Urothelium cell line (cell line): Measurements from ENCODE around the gene PAMR1.
A peak's percentile ranks its signal among the peaks of the same experiment; 100 is the strongest.
"Not testable (repeated sequence)": the region's sequence is repeated elsewhere in the genome, so short reads cannot be mapped to it uniquely, and the experiment has no call there.

Experiments
- DNase-seq: peaks from one replicate; pipeline ENCODE4 v3.0.0; 2011; ENCODE audit warnings: low spot score, mixed read lengths
- FAIRE-seq: peaks from 2 replicates; lab custom pipeline; 2011; peaks lifted over from hg19 to GRCh38; lab: Jason Lieb, UNC

PAMR1 gene

DNA sequence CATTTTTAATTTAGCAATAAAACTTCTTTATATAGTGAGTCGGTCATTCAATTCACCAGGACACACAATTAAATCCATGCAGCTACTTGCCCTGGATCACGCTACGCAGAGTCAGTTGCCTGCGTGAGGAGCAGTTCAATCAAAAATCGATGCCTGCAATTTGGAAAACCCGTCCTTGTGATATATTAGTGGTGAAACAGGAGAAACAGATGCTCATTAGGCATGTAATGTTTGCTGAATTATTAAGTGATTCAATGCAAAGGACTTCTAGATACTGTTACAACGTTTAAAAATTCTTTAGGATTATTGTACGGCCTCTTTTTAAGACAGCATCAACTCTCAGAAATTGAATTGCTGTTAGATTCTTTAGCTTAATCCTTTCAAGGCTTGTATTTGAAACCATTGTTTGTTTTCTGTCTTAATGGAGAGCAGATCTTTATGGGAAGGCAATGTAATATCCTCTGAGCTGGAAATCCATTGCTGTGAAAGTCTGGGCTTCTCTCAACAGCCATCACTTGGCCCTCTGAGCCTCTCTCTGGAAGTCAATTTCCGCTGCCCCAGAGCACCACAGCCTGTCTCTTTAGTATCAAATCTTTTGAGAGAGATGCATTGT is 20.1 kb upstream of the PAMR1 start:
- FAIRE-seq (no peak), DNase-seq (no peak)

DNA sequence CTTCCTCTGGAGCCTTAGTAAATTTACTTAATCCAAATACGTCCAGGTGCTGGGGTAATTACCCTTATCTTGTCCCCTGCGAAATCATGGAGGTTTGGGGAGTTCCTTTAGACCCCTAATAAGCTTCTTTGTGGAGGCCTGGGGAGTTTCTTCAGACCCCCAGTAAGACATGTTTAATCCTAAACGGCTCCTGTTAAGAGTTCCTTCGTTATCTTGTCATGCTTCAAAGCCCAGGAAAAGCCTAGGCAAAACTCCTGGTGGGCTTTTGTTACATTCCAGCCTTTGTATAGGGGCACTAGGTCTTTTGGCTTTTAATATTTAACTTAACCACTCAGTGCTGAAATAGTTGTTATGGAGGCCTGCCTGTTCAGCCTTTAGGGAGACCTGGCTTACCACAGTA is 18.1 kb upstream of the PAMR1 start:
- no peak for FAIRE-seq
- no peak for DNase-seq

DNA sequence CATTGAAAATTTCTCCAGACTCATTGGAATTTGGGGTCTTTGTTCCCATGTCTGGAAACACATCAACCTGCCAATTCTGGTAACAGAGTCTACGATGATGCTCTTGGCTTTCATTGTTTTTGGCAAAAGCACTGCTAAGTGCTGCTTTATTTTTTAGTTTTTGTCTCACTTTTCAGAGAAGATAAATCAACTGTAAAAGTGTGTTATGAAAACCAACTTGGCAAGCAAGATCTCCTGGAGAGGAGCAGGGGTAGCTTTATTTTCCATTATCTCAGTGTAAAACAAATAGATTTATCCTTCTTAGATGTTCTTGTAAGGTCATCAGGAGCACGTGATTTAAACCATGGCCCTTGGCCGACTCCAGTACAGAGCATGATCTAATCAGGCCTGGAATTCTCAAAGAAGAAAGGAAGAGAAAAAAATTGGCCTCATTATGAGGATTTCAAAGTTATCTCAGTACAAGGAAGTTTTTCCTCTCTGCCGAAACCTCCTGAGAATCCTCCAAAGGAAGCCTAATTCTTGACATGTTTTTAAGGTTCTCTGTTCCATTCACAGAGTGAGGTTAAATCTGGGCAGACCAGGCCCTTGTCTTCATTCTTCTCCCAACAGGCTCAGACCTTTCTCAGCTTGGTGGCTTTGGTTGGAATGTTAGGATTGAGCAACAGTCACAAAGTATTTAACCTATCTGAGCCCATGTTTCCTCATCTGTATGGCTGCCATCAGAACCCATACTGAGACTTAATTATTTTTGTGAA is 16.4 kb upstream of the PAMR1 start:
- FAIRE-seq (no peak), DNase-seq (peak; percentile 19)

DNA sequence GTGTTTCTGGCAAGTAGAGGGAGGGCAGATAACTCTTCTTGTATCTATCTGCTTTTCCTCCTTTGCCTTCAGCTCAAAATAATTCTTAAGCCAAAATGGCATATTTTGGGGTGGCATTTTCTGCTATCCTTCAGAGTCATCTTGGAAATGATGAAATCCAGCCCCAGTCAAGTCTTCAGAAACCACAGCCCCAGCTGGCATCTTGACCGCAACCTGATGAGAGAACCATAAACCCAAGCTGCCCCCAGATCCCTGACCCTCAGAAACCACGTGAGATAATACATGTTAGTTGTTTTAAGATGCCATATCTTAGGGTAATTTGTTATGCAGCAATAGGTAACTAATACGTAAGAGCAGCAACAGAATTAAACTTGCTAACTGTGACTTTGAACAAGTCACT is 15.1 kb upstream of the PAMR1 start:
- no peak for FAIRE-seq

DNA sequence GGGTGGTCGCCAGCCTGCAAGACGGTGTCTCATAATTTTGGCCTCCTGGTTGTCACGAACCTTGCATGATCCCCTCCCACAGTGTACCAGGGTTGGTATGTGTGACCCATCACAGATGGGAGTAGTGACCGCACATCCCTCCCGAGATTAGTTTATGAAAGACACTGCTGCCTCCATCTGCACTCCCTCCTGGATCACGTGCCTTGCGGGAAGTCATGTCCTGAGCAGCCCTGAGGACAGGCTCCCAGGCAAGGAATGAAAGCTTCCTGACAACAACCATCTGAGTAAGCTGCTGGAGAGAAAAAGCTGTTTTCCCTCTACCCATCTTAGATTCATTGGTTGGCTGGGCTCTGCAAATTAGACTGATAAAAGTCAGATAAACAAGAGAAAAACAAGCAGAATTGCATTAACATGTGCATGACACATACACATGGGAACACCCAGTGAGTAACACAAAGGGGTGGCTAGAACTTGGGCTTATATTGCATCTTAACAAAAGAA is 14.4 kb upstream of the PAMR1 start:
- DNase-seq (no peak), FAIRE-seq (no peak)

More for the DNA sequence above, 15.1 kb upstream of the PAMR1 start:
- DNase-seq: no peak

DNA sequence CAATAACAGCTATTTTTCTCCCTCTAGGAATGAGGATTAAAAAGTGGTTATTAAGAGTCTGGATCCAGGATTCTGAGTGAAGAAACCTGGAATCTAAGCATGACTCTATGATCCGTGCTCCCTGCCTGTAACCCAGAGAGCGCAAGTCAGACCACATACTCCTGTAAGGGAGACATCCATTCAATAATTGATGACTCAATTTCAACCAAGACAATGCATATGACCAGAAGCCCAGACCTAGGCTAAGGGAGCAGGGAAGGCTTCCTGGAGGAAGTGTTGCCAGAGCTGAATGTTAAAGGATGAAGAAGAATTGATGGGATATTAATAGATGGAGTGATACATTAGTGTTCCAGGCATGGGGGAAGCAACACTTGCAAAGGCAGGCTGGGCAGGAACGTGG is 13.8 kb upstream of the PAMR1 start:
- FAIRE-seq: no peak

DNA sequence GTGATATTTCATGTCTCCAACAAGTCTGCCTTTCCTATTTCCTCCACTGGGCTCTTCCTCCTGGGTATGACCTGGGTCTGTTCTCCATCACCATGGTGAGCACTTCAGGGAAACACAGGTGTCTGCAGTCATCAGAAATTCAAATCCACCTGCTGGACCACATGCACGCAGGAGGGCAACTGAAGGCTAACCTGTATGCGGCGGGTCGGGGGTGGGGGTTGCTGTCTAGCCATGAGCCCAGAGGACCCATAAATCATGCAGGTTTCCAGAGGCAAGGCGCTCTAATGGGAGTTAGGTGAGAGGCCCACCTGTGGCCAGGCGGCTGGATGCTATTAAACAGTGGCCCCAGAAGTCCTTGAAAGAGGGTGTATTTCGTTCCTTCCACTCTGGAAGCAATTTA is 11.1 kb upstream of the PAMR1 start:
- FAIRE-seq (no peak), DNase-seq (no peak)

More for the DNA sequence above, 13.8 kb upstream of the PAMR1 start:
- no peak for DNase-seq

DNA sequence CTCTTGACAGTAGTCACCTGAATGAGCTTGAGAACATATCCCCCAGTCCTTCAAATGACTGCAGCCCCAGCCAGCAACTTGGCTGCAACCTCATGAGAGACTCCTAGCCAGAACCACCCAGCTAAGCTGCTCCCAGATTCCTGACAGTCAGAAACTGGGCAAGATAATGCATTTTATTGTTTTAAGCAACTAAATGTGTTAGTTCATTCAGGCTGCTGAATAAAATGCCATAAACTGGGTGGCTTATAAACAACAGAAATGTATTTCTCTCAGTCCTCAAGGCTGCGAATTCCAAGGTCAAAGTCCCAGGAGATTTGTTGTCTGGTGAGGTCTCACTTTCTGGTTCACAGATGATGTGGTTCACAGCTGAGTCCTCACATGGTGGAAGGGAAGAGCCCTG is 5.8 kb upstream of the PAMR1 start:
- DNase-seq (no peak), FAIRE-seq (no peak)

DNA sequence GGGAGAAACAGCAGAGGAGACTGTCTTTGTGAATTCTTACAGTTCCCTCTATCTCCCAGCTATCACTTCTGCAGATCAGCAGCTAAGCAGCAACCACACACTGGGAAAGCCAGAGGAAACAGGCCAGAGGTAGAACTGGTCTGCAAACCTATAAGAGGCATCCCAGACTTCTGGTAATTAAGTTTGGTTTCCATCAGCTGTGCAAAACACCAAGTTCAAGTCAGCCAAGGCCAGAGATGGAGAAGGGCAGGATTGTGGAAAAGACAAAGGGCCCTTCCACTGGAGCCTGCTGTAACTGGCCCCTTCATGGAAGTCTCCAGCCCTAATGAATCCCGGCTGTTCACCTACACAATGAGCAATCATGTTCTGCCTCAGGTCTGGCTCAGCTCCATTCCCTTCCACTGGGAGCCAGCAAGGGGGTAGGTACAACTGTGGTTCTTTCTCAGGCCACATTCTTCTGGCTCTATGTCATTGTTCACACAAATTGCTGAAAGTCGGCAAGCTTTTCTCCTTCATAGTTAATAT is 4.6 kb upstream of the PAMR1 start:
- peak; percentile 85 for DNase-seq

DNA sequence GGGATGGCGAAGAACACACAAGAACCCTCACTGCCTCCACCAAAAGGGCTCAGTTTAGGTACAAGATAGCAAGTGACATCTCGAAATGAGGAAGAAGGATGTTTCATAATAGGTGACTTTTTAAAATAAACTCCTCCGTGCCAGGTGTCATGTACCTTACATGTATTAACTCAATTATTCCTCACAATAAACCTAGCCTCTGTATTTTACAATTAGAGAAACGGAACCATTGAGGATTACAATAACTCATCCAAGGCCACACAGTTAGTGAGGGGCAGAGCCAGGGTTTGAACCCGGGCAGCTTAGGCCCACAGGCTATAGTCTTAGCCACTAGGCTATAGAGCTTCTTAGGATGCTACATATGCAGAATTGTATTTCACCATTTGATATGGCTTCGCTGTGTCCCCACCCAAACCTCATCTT is 965 bp upstream of the PAMR1 start:
- FAIRE-seq: no peak

More for the DNA sequence above, 4.6 kb upstream of the PAMR1 start:
- FAIRE-seq: peak; percentile 84

DNA sequence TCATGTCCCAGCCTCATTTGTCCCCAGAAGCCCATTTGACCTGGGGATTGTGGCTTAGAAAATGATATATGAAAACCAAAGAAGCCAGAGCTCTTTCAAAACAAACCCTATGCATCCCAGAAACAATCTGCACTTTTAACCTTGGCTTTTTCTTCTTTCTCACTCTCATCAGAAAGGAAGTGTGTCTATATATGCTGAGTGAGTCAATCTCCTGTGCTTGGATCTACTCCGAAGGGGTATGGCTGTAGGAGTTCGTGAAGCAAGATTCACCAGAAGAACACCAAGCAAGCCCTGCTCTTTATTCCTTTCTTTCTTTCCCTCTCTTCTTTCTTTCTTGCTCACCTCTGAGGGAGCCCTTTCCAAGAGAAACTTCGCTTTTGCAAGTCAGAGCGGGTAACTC is 636 bp downstream of the PAMR1 start:
- DNase-seq: no peak
- FAIRE-seq: no peak

More for the DNA sequence above, 965 bp upstream of the PAMR1 start:
- DNase-seq: no peak

DNA sequence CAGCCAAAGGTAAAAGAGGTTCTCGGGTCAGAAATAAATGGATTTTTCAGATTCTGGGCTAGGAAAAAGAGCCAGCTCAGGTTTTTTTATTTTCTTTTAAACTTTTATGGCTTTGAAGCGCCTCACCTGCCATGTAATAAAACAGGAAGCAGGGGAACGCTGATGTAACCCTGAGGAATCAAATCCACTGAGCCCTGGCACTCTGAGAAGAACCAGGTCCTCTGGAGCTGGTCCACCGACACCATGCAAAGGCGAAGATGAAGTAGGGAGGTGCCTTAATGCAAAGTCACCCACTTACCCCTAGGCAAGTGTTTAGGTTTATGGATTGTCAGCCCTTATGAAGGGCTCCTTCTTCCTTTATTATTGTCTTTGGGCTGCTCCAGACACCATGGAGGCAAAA is 1.6 kb downstream of the PAMR1 start:
- no peak for DNase-seq
- no peak for FAIRE-seq

DNA sequence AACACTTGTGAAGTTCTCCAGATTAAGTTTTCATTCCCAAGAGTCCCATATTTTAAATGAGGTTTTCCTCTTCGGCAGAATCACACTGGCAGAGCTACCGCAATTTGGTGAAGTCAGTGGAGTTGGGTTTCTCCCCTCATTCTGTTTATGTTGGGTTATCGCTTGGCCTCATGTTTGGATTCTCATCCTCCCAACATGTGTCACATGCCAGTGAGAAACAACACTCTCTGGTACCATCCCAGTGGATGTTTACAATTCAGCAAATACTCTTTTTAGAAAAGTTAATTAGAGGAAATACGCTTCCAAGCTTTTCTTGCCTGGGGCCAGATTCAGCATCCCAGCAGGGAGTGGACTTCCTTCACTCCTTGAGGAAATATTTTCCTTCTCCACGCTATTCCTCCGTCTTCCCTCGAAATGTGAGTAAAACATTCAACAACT is 2.1 kb downstream of the PAMR1 start:
- no peak for DNase-seq
- FAIRE-seq: no peak

DNA sequence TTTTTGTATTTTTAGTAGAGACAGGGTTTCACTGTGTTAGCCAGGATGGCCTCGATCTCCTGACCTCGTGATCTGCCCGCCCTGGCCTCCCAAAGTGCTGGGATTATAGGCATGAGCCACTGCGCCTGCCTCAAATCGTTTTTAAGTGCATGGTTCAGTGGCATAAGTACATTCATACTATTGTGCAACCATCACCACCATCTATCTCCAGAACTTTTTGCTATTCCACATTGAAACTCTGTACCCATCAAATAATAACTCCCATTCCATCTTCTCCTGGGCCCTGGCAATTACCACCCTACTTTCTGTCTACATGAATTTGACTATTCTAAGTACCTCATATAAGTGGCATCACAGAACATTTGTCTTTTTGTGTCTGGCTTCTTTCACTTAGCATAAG is 3.3 kb downstream of the PAMR1 start:
- not testable (repeated sequence) for FAIRE-seq

DNA sequence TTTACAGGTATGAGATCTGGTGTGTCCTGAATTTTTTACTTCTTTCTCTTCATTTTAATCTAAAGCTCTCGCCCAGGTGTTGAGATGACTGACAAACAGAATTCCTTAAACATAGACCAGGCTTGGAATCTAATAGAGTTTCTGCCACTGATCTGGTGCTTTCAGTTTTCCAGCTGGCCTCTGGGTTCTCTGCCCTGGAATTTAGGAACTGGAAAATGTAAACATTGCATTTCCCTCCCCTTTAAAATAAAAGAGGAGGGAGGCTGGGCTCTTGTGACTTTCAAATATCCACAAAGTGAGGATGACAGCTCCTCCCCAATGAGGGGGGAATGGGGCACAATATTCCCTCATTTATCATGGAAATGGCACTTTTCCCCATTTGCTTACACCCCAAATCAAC is 5.0 kb downstream of the PAMR1 start:
- DNase-seq: no peak
- no peak for FAIRE-seq

More for the DNA sequence above, 3.3 kb downstream of the PAMR1 start:
- DNase-seq: not testable (repeated sequence)

DNA sequence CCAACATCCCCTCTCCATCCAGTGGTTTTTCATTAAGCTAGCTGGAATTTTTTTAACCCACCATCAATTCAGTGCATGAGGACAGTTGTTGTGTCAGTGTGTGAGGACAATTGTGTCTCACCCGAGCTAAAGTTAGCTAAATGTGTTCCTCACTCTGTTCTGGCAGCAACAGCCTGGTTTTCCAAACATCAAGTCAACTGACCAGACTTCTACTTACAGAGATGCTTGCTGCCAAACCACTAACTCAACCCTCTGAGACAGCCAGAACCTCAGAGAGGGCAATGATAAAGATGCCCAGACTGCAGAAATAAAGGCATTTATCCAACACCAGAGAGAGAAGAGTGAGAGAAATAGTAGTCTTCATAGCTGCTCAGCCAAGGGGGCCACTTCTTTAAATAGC is 6.7 kb downstream of the PAMR1 start:
- FAIRE-seq: no peak
- no peak for DNase-seq

DNA sequence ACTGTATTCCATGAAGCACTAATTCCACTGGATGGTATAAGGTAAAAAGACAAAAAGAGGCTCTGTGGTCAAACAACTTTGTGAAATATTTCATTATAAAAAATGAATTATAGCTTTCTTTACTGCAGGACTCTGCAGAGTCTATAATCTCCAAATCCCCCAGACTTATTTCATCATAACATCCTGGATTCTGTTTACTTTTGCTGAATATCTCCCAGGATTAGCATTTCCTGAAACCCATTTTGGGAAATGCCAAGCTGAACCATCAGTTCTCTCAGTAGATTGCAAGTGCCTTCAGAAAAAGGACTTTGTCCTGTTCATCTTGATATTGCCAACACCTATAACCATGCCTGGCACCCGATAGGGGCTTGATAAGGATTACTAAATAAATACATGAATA is 7.9 kb downstream of the PAMR1 start:
- DNase-seq (no peak), FAIRE-seq (no peak)

DNA sequence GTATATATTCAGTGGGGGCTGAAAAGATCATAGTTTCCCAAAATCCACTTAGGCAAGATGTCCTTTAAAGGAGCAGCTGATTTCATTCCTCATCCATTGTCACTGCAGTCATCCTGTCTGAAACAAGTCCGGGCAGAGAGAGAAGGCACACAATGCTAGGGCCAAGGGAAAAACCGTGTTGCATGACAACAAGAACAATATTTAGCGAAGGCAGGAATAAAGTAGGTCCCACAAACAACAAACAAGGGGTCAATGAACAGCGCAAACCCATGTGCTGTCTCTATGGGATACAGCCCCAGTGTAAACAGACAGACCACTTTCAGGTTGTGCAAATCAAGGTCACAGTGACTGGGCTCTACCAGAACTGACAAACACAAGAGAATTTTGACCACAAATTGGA is 9.0 kb downstream of the PAMR1 start:
- DNase-seq: no peak

DNA sequence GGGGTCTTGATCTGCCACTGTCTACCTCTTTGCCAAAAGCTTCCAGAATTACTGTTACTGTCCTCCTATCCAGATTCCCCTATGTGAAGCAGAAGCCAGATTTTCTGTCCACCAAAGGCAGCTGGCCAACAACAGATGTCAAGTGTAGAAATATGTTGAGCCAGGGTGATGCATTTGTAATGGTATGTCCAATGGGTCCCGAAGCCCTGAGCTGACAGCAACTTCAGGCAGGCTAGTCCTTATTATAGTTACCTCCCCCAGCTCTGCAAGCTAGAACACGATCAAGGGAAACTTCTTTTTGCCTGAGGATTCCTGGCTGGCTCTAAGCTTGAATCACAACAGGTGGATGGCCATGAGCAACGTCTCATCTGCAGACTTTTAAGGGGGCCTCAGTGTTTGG is 10.2 kb downstream of the PAMR1 start:
- FAIRE-seq: no peak
- no peak for DNase-seq

More for the DNA sequence above, 9.0 kb downstream of the PAMR1 start:
- no peak for FAIRE-seq

DNA sequence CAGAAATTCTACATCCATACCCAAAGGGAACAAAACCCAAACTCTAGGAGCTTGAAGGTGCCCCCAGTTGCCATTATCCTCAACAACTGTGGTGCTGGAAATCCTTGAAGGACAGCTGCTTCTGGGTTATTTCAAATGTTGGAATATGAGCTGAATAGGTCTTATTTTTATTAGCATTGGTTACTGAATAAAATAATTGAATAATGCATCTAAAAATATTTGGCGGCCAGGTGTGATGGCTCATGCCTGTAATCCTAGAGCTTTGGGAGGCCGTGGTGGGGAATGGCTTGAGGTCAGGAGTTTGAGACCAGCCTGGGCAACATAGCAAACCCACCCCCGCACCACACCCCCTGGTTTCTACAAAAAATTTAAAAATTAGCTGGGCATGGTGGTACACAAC is 10.9 kb downstream of the PAMR1 start:
- DNase-seq: no peak

DNA sequence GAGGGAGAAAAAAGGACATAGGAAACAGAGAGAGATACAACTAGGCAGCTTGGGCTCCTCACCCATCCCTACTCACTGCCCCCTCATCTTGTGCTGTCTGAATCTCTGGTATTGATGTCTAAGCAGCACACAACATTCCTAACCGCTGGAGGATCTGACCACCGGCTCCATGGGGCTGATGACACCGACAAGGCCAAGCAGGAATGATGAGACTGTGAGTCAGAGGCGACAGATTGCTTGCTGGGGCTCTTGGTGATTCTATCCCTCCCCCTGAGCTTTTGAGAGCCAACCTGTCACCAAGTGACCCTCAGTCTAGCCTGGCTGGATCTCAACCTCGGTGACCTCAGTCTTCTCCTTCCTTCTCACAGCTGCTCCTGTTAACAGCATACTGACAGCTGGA is 13.8 kb downstream of the PAMR1 start:
- FAIRE-seq (peak; percentile 68), DNase-seq (peak; percentile 64)

More for the DNA sequence above, 10.9 kb downstream of the PAMR1 start:
- FAIRE-seq: no peak

DNA sequence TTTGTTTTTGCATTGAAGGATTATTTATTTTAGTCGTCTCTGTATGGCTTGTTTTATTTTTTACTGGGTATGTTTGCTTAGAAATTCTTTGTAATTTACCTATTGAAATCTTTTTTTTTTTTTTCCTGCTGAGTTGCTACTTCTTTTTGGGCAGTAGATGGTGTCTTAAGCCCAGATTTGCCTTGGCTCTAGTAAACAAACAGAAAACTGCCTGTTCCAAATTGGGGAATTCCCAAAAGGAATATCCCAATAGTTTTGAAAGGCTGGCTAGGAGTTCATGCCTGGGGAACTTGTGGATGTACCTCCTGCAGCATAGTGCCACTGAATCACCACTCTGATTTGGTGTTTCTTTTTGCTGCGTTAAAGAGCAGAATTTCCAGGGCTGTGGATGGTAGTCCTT is 17.7 kb downstream of the PAMR1 start:
- no peak for DNase-seq
- no peak for FAIRE-seq
